Neural cell (in vitro differentiated cells): ENCODE results near the gene ARHGEF37. TPM values are rescaled to one million over a fixed set of nuclear protein-coding genes. Genes with fewer than 3 reads are reported as not detected.

Experiments used
- H2AFZ ChIP-seq: fragments of 200-600, 300-800 bp; sonication (generic), shearing (Covaris generic); 2 replicates; pipeline ENCODE4 v1.6.0; 2014; ENCODE audit warnings: low read depth, mild to moderate bottlenecking, antibody characterized with exemption, low read length, moderate library complexity
- H3F3A ChIP-seq: fragments of 200-600 bp; shearing (Covaris generic); 2 replicates; pipeline ENCODE4 v1.6.1; 2016; ENCODE audit warnings: mild to moderate bottlenecking, moderate library complexity, mixed read lengths, antibody characterized with exemption, low read length; ENCODE audit not compliant: insufficient read depth, poor library complexity, severe bottlenecking
- H3K27ac ChIP-seq: fragments of 200-600, 300-800 bp; sonication (generic), shearing (Covaris generic); 2 replicates; pipeline ENCODE4 v1.5.1; 2014; ENCODE audit warnings: mild to moderate bottlenecking, low read length, moderate library complexity
- H3K27me3 ChIP-seq: fragments of 300-800, 200-600 bp; sonication (generic), shearing (Covaris generic); 2 replicates; pipeline ENCODE4 v1.6.0; 2014; ENCODE audit warnings: mild to moderate bottlenecking, low read depth, low read length, moderate library complexity; ENCODE audit not compliant: insufficient read depth
- H3K36me3 ChIP-seq: fragments of 300-800, 200-600 bp; sonication (generic), shearing (Covaris generic); 2 replicates; pipeline ENCODE4 v1.5.1; 2014; ENCODE audit warnings: mild to moderate bottlenecking, antibody characterized with exemption, low read length, moderate library complexity; ENCODE audit not compliant: insufficient read depth
- H3K4me2 ChIP-seq: fragments of 300-800, 200-600 bp; sonication (generic), shearing (Covaris generic); 2 replicates; pipeline ENCODE4 v1.6.0; 2014; ENCODE audit warnings: mild to moderate bottlenecking, low read length
- H3K4me3 ChIP-seq: fragments of 300-800, 200-600 bp; sonication (generic), shearing (Covaris generic); 2 replicates; pipeline ENCODE4 v1.5.1; 2014; ENCODE audit warnings: mild to moderate bottlenecking, low read length, moderate library complexity
- H3K79me2 ChIP-seq: fragments of 200-600 bp; shearing (Covaris generic); replicated peaks from 2 replicates; pipeline ENCODE4 v1.6.0; 2014; ENCODE audit warnings: mild to moderate bottlenecking, low read length, moderate library complexity; ENCODE audit not compliant: insufficient read depth
- H3K9ac ChIP-seq: fragments of 300-800, 200-600 bp; sonication (generic), shearing (Covaris generic); 2 replicates; pipeline ENCODE4 v1.6.1; 2016; ENCODE audit warnings: mild to moderate bottlenecking, low read length, mixed read lengths
- H3K9me2 ChIP-seq: fragments of 200-600 bp; shearing (Covaris generic); 2 replicates; pipeline ENCODE4 v1.6.1; 2016; ENCODE audit warnings: mild to moderate bottlenecking, low read length, mixed read lengths; ENCODE audit not compliant: insufficient read depth
- H3K9me3 ChIP-seq: fragments of 200-600, 300-800 bp; sonication (generic), shearing (Covaris generic); 2 replicates; pipeline ENCODE4 v1.6.1; 2016; ENCODE audit warnings: mild to moderate bottlenecking, mixed run types, low read length, moderate library complexity, mixed read lengths
- H4K20me1 ChIP-seq: fragments of 200-600 bp; shearing (Covaris generic); 2 replicates; pipeline ENCODE4 v1.6.1; 2016; ENCODE audit warnings: mild to moderate bottlenecking, mixed run types; ENCODE audit not compliant: insufficient read depth
- EP300 ChIP-seq: fragments of 450-650 bp; conservative IDR thresholded peaks from 2 replicates; pipeline ENCODE4 v1.6.1; 2014; ENCODE audit warnings: antibody characterized with exemption, mild to moderate bottlenecking, moderate library complexity; ENCODE audit not compliant: poor library complexity, severe bottlenecking
- EZH2 ChIP-seq: fragments of 200-600, 300-800 bp; shearing (Covaris generic), sonication (generic); IDR thresholded peaks from 2 replicates; pipeline ENCODE4 v1.6.1; 2014; ENCODE audit warnings: antibody characterized with exemption, low read length, borderline replicate concordance, mild to moderate bottlenecking; ENCODE audit not compliant: insufficient read depth, poor library complexity, severe bottlenecking
- MXI1 ChIP-seq: fragments of 450-650 bp; conservative IDR thresholded peaks from 2 replicates; pipeline ENCODE4 v1.6.1; 2014; ENCODE audit warnings: antibody characterized with exemption, mild to moderate bottlenecking; ENCODE audit not compliant: poor library complexity, severe bottlenecking
- POLR2AphosphoS5 ChIP-seq: IDR thresholded peaks from 2 replicates; pipeline ENCODE4 v1.6.1; 2012
- RAD21 ChIP-seq: fragments of 450-650 bp; conservative IDR thresholded peaks from 2 replicates; pipeline ENCODE4 v1.6.1; 2014; ENCODE audit warnings: antibody characterized with exemption, mild to moderate bottlenecking, moderate library complexity
- SMC3 ChIP-seq: fragments of 450-650 bp; conservative IDR thresholded peaks from 2 replicates; pipeline ENCODE4 v1.6.1; 2014; ENCODE audit warnings: antibody characterized with exemption, mild to moderate bottlenecking, moderate library complexity; ENCODE audit not compliant: poor library complexity
- TAF1 ChIP-seq: IDR thresholded peaks from 2 replicates; pipeline ENCODE4 v1.6.1; 2012; ENCODE audit warnings: low read depth
- polyA plus RNA-seq: library from polyadenylated mRNA; depleted of rRNA; stranded (reverse); fragments of >200 nt; gene quantifications from 2 replicates; pipeline ENCODE4 v1.2.3, GENCODE V29; 2014
- TF ChIP-seq, protein P1 (sequence below): fragments of 450-650 bp; IDR thresholded peaks from 2 replicates; pipeline ENCODE4 v1.5.1; 2014; ENCODE audit warnings: antibody characterized with exemption, mild to moderate bottlenecking, moderate library complexity; ENCODE audit not compliant: poor library complexity, severe bottlenecking
- TF ChIP-seq, protein P2 (sequence below): IDR thresholded peaks from 2 replicates; pipeline ENCODE4 v1.6.1; 2012; ENCODE audit warnings: borderline replicate concordance

Gene ARHGEF37
- polyA plus RNA-seq, 1 donor from 2014 or later = 0.53 TPM

DNA sequence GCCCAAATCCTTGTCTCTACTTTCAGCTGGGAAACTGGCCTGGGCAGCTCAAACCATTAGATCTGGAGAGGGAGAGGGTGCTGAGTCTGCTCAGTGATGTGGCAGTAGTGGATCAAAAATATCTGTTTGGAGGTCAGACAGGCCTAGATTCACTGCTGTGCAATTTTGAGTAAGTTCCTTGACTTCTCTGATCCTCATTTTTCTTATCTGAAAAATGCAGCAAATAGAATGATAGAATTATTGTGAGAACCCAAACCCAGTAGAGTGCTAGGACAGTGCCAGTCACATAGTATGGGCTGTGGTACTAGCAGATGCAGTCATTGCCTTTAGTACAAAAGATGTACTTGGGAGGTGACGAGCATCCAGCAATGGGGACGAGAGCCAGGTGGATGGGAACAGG is 50.2 kb downstream of the ARHGEF37 start:
- no peak overlapping the region for H3K27ac ChIP-seq
- no peaks in the 10 kb centered on the region for H3K36me3 ChIP-seq
- H3K79me2 ChIP-seq = no peaks in the 10 kb centered on the region
- no peak for TF ChIP-seq RAD21
- TF ChIP-seq, protein P1, sequence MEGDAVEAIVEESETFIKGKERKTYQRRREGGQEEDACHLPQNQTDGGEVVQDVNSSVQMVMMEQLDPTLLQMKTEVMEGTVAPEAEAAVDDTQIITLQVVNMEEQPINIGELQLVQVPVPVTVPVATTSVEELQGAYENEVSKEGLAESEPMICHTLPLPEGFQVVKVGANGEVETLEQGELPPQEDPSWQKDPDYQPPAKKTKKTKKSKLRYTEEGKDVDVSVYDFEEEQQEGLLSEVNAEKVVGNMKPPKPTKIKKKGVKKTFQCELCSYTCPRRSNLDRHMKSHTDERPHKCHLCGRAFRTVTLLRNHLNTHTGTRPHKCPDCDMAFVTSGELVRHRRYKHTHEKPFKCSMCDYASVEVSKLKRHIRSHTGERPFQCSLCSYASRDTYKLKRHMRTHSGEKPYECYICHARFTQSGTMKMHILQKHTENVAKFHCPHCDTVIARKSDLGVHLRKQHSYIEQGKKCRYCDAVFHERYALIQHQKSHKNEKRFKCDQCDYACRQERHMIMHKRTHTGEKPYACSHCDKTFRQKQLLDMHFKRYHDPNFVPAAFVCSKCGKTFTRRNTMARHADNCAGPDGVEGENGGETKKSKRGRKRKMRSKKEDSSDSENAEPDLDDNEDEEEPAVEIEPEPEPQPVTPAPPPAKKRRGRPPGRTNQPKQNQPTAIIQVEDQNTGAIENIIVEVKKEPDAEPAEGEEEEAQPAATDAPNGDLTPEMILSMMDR = no peak
- no peak for TF ChIP-seq POLR2AphosphoS5
- no peak for TF ChIP-seq MXI1
- no peak for TF ChIP-seq EZH2
- no peak for TF ChIP-seq EP300
- no peak for TF ChIP-seq TAF1
- no peak for TF ChIP-seq SMC3
- TF ChIP-seq, protein P2, sequence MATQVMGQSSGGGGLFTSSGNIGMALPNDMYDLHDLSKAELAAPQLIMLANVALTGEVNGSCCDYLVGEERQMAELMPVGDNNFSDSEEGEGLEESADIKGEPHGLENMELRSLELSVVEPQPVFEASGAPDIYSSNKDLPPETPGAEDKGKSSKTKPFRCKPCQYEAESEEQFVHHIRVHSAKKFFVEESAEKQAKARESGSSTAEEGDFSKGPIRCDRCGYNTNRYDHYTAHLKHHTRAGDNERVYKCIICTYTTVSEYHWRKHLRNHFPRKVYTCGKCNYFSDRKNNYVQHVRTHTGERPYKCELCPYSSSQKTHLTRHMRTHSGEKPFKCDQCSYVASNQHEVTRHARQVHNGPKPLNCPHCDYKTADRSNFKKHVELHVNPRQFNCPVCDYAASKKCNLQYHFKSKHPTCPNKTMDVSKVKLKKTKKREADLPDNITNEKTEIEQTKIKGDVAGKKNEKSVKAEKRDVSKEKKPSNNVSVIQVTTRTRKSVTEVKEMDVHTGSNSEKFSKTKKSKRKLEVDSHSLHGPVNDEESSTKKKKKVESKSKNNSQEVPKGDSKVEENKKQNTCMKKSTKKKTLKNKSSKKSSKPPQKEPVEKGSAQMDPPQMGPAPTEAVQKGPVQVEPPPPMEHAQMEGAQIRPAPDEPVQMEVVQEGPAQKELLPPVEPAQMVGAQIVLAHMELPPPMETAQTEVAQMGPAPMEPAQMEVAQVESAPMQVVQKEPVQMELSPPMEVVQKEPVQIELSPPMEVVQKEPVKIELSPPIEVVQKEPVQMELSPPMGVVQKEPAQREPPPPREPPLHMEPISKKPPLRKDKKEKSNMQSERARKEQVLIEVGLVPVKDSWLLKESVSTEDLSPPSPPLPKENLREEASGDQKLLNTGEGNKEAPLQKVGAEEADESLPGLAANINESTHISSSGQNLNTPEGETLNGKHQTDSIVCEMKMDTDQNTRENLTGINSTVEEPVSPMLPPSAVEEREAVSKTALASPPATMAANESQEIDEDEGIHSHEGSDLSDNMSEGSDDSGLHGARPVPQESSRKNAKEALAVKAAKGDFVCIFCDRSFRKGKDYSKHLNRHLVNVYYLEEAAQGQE = no peak
- no peaks in the 10 kb centered on the region for H3K9me2 ChIP-seq
- H2AFZ ChIP-seq = no peak overlapping the region
- H3F3A ChIP-seq = no peaks in the 10 kb centered on the region
- H4K20me1 ChIP-seq = no peaks in the 10 kb centered on the region
- no peak overlapping the region for H3K4me2 ChIP-seq
- H3K27me3 ChIP-seq = no peaks in the 10 kb centered on the region
- H3K9me3 ChIP-seq = no peaks in the 10 kb centered on the region
- no peak overlapping the region for H3K4me3 ChIP-seq
- H3K9ac ChIP-seq = no peak overlapping the region

DNA sequence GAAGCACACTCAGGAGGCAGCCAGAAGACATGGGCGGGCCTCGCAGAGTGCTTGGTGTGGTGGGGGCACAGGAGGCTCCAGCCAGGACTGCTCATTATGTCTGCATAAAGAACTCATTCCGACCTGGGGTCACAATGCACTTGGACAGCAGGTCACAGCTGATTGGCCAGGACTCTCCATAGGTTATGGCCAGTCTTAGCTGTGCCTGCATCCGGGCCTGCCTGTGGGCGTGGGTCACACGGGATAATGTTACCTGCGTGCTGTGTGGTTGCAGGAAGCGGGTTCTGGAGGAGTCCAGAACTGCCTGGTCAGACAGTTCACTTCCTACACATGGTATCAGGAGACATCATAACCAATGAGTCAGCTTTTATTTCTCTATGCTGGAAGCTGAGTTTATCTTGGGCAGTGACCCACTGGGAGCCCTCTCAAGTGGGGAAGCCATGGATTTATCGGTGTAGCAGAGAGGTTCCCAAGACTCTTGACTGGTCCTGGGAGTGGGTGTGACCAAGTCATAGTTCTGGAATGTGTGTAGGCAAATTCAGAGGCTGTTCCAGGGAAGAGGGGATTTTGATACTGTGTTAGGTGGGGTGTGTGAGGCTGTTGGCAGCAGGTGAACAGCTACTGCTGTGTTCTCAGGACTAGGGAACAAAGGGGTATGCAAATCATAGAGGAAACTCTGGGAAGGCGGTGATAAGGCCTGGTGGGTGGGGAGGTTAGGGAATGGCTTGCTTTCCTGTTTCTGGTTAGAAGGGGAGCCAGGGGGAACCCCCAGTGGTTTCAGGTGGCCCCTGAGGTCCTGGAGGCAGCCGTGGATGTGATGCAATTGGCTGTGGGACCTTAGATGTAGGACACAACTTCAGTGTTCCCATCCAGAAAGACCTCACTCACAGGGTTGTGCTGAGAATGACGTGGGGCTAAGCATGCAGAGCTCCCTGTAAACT is 51.3 kb downstream of the ARHGEF37 start:
- no peak overlapping the region for H2AFZ ChIP-seq
- H3K9ac ChIP-seq = no peak overlapping the region
- TF ChIP-seq SMC3 (no peak), EZH2 (no peak), TAF1 (no peak), RAD21 (no peak), EP300 (no peak), POLR2AphosphoS5 (no peak), MXI1 (no peak)
- TF ChIP-seq, protein P1 = no peak
- H3K9me3 ChIP-seq = no peaks in the 10 kb centered on the region
- H3K4me3 ChIP-seq = no peak overlapping the region
- no peaks in the 10 kb centered on the region for H3K36me3 ChIP-seq
- no peaks in the 10 kb centered on the region for H3K27me3 ChIP-seq
- no peaks in the 10 kb centered on the region for H3K79me2 ChIP-seq
- H4K20me1 ChIP-seq = no peaks in the 10 kb centered on the region
- no peak overlapping the region for H3K4me2 ChIP-seq
- no peak overlapping the region for H3K27ac ChIP-seq
- no peaks in the 10 kb centered on the region for H3K9me2 ChIP-seq
- no peaks in the 10 kb centered on the region for H3F3A ChIP-seq
